HEK293 (cell line): Measurements from ENCODE around the gene OLFM2.

Experiments used
- CTCF ChIA-PET: fragments of 350-600 bp; formaldehyde crosslinking; extraction: SDS; loops from one replicate; lab custom pipeline; 2021; ENCODE audit warnings: antibody characterized with exemption; lab: Yijun Ruan, JAX
- POLR2A ChIA-PET: fragments of 300-600 bp; formaldehyde crosslinking; extraction: SDS; loops from one replicate; lab custom pipeline; 2020; ENCODE audit warnings: antibody characterized with exemption, inconsistent platforms; lab: Yijun Ruan, JAX
- H3K27ac ChIP-seq: fragments of 200-500 bp; sonication (Bioruptor generic); 2 replicates; pipeline ENCODE4 v1.5.1; 2014; ENCODE audit warnings: low read depth, low read length, control low read depth, inconsistent platforms; ENCODE audit errors: extremely low read depth
- H3K36me3 ChIP-seq, 2 experiments: fragments of 200-500 bp in 1 of 2; sonication (Bioruptor generic) in 1 of 2; 1 replicate in 1 of 2; 2 replicates in 1 of 2; pipeline ENCODE4 v1.5.1; 2014 to 2017; ENCODE audit warnings: inconsistent platforms in 2 of 2, low read length in 2 of 2; ENCODE audit not compliant: control insufficient read depth in 2 of 2, insufficient read depth in 1 of 2
- H3K4me1 ChIP-seq: fragments of 200-500 bp; sonication (Bioruptor generic); 2 replicates; pipeline ENCODE4 v1.5.1; 2014; ENCODE audit warnings: mild to moderate bottlenecking, low read length, inconsistent platforms; ENCODE audit not compliant: control insufficient read depth, insufficient read depth
- H3K4me3 ChIP-seq: 2 replicates; pipeline ENCODE4 v1.5.1; 2011; ENCODE audit warnings: low read depth, mild to moderate bottlenecking, control low read depth, low read length, moderate library complexity
- H3K9me3 ChIP-seq: fragments of 200-500 bp; sonication (Bioruptor generic); 2 replicates; pipeline ENCODE4 v1.5.1; 2014; ENCODE audit warnings: low read depth, low read length, inconsistent platforms; ENCODE audit not compliant: control insufficient read depth, insufficient read depth
- BCL11B ChIP-seq: fragments of 450-650 bp; formaldehyde crosslinking; IDR thresholded peaks from 2 replicates; pipeline ENCODE4 v1.5.1; 2016; ENCODE audit warnings: low read depth, missing biosample characterization, missing genetic modification characterization
- GLIS1 ChIP-seq: fragments of 450-650 bp; formaldehyde crosslinking; IDR thresholded peaks from 2 replicates; pipeline ENCODE4 v1.5.1; 2016; ENCODE audit warnings: missing biosample characterization, missing genetic modification characterization
- MYNN ChIP-seq: fragments of 450-650 bp; formaldehyde crosslinking; IDR thresholded peaks from 2 replicates; pipeline ENCODE4 v1.5.1; 2016; ENCODE audit warnings: missing biosample characterization, missing genetic modification characterization, borderline replicate concordance
- SP2 ChIP-seq: fragments of 450-650 bp; formaldehyde crosslinking; IDR thresholded peaks from 2 replicates; pipeline ENCODE4 v1.5.1; 2016; ENCODE audit warnings: missing biosample characterization, missing genetic modification characterization
- SP3 ChIP-seq: fragments of 450-650 bp; formaldehyde crosslinking; IDR thresholded peaks from 2 replicates; pipeline ENCODE4 v1.5.1; 2016; ENCODE audit warnings: missing biosample characterization, missing genetic modification characterization
- TRIM28 ChIP-seq: IDR thresholded peaks from 2 replicates; pipeline ENCODE4 v1.6.1; 2011; ENCODE audit warnings: low read length, control low read depth, borderline replicate concordance
- YY1 ChIP-seq: fragments of 450-650 bp; formaldehyde crosslinking; IDR thresholded peaks from 2 replicates; pipeline ENCODE4 v1.5.1; 2018; ENCODE audit warnings: missing biosample characterization, missing genetic modification characterization
- ZBTB17 ChIP-seq: fragments of 450-650 bp; formaldehyde crosslinking; IDR thresholded peaks from 2 replicates; pipeline ENCODE4 v1.5.1; 2016; ENCODE audit warnings: missing biosample characterization, missing genetic modification characterization
- ZBTB44 ChIP-seq: fragments of 450-650 bp; IDR thresholded peaks from 2 replicates; pipeline ENCODE4 v1.5.1; 2018; ENCODE audit warnings: missing biosample characterization, mild to moderate bottlenecking, missing genetic modification characterization
- ZBTB48 ChIP-seq: fragments of 450-650 bp; formaldehyde crosslinking; IDR thresholded peaks from 2 replicates; pipeline ENCODE4 v1.5.1; 2016; ENCODE audit warnings: missing biosample characterization, missing genetic modification characterization
- ZFHX2 ChIP-seq: fragments of 450-650 bp; formaldehyde crosslinking; conservative IDR thresholded peaks from 2 replicates; pipeline ENCODE4 v1.5.1; 2016; ENCODE audit warnings: missing biosample characterization, missing genetic modification characterization
- ZFP37 ChIP-seq: fragments of 450-650 bp; formaldehyde crosslinking; IDR thresholded peaks from 2 replicates; pipeline ENCODE4 v1.5.1; 2016; ENCODE audit warnings: missing biosample characterization, missing genetic modification characterization
- ZNF157 ChIP-seq: fragments of 450-650 bp; formaldehyde crosslinking; IDR thresholded peaks from 2 replicates; pipeline ENCODE4 v1.5.1; 2016; ENCODE audit warnings: missing biosample characterization, missing genetic modification characterization
- ZNF169 ChIP-seq: fragments of 450-650 bp; formaldehyde crosslinking; IDR thresholded peaks from 2 replicates; pipeline ENCODE4 v1.5.1; 2016; ENCODE audit warnings: missing biosample characterization, missing genetic modification characterization
- ZNF214 ChIP-seq: fragments of 450-650 bp; formaldehyde crosslinking; IDR thresholded peaks from 2 replicates; pipeline ENCODE4 v1.5.1; 2017; ENCODE audit warnings: missing biosample characterization, mild to moderate bottlenecking, missing genetic modification characterization, borderline replicate concordance
- ZNF23 ChIP-seq: fragments of 450-650 bp; formaldehyde crosslinking; IDR thresholded peaks from 2 replicates; pipeline ENCODE4 v1.5.1; 2016; ENCODE audit warnings: missing biosample characterization, missing genetic modification characterization, borderline replicate concordance
- ZNF266 ChIP-seq: fragments of 450-650 bp; formaldehyde crosslinking; IDR thresholded peaks from 2 replicates; pipeline ENCODE4 v1.5.1; 2016; ENCODE audit warnings: missing biosample characterization, missing genetic modification characterization, low read depth
- ZNF280D ChIP-seq: fragments of 450-650 bp; formaldehyde crosslinking; IDR thresholded peaks from 2 replicates; pipeline ENCODE4 v1.5.1; 2016; ENCODE audit warnings: missing biosample characterization, missing genetic modification characterization
- ZNF302 ChIP-seq: fragments of 450-650 bp; formaldehyde crosslinking; IDR thresholded peaks from 2 replicates; pipeline ENCODE4 v1.5.1; 2016; ENCODE audit warnings: missing biosample characterization, missing genetic modification characterization, low read depth
- ZNF354C ChIP-seq: fragments of 450-650 bp; formaldehyde crosslinking; IDR thresholded peaks from 2 replicates; pipeline ENCODE4 v1.5.1; 2016; ENCODE audit warnings: missing biosample characterization, missing genetic modification characterization, low read depth, borderline replicate concordance
- ZNF37A ChIP-seq: fragments of 450-650 bp; IDR thresholded peaks from 2 replicates; pipeline ENCODE4 v1.5.1; 2018; ENCODE audit warnings: missing biosample characterization, missing genetic modification characterization
- ZNF404 ChIP-seq: fragments of 450-650 bp; formaldehyde crosslinking; IDR thresholded peaks from 2 replicates; pipeline ENCODE4 v1.5.1; 2017; ENCODE audit warnings: missing biosample characterization, missing genetic modification characterization
- ZNF426 ChIP-seq: fragments of 450-650 bp; formaldehyde crosslinking; IDR thresholded peaks from 2 replicates; pipeline ENCODE4 v1.5.1; 2017; ENCODE audit warnings: missing biosample characterization, missing genetic modification characterization, mild to moderate bottlenecking, inconsistent platforms, moderate library complexity
- ZNF544 ChIP-seq: fragments of 450-650 bp; formaldehyde crosslinking; IDR thresholded peaks from 2 replicates; pipeline ENCODE4 v1.5.0; 2017; ENCODE audit warnings: missing biosample characterization, missing genetic modification characterization
- ZNF571 ChIP-seq: fragments of 450-650 bp; formaldehyde crosslinking; IDR thresholded peaks from 2 replicates; pipeline ENCODE4 v1.5.0; 2017; ENCODE audit warnings: missing biosample characterization, missing genetic modification characterization
- ZNF596 ChIP-seq: fragments of 450-650 bp; IDR thresholded peaks from 2 replicates; pipeline ENCODE4 v1.5.0; 2018; ENCODE audit warnings: missing biosample characterization, mild to moderate bottlenecking, missing genetic modification characterization, moderate library complexity
- ZNF701 ChIP-seq: fragments of 450-650 bp; formaldehyde crosslinking; IDR thresholded peaks from 2 replicates; pipeline ENCODE4 v1.5.1; 2016; ENCODE audit warnings: missing biosample characterization, missing genetic modification characterization
- ZNF768 ChIP-seq: fragments of 450-650 bp; formaldehyde crosslinking; IDR thresholded peaks from 2 replicates; pipeline ENCODE4 v1.5.1; 2018; ENCODE audit warnings: missing biosample characterization, mild to moderate bottlenecking, missing genetic modification characterization
- ZSCAN16 ChIP-seq: fragments of 450-650 bp; formaldehyde crosslinking; IDR thresholded peaks from 2 replicates; pipeline ENCODE4 v1.5.1; 2016; ENCODE audit warnings: missing biosample characterization, missing genetic modification characterization
- TF ChIP-seq, protein P1 (sequence below): fragments of 450-650 bp; formaldehyde crosslinking; IDR thresholded peaks from 2 replicates; pipeline ENCODE4 v1.5.1; 2016; ENCODE audit warnings: missing biosample characterization, missing genetic modification characterization
- TF ChIP-seq, protein P2 (sequence below): fragments of 450-650 bp; formaldehyde crosslinking; IDR thresholded peaks from 2 replicates; pipeline ENCODE4 v1.5.1; 2016; ENCODE audit warnings: missing biosample characterization, missing genetic modification characterization

Gene OLFM2

GRCh38 chr19:9936326-9937000, at the start of gene OLFM2 (continued):
- no peak for TF ChIP-seq ZNF214
- no peak for TF ChIP-seq ZBTB48 (tag by site-specific recombination)
- no peak for TF ChIP-seq ZSCAN16 (tag by site-specific recombination)
- TF ChIP-seq ZNF768 (tag by site-specific recombination) = no peak
- TF ChIP-seq YY1 = no peak
- no peak for TF ChIP-seq ZNF571 (tag by site-specific recombination)
- no peak for TF ChIP-seq ZNF266 (tag by site-specific recombination)
- TF ChIP-seq ZBTB44 (tag by site-specific recombination) = no peak
- no peak for TF ChIP-seq ZNF404 (tag by site-specific recombination)
- 0 out of 2 replicates have a peak, but pooled peaks have one; percentile 14 for TF ChIP-seq SP3 (tag by site-specific recombination)
- TF ChIP-seq ZNF596 (tag by site-specific recombination) = no peak
- TF ChIP-seq BCL11B (tag by site-specific recombination) = no peak
- 0 out of 2 replicates have a peak, but pooled peaks have one; percentile 18 for TF ChIP-seq GLIS1
- TF ChIP-seq, protein P1, sequence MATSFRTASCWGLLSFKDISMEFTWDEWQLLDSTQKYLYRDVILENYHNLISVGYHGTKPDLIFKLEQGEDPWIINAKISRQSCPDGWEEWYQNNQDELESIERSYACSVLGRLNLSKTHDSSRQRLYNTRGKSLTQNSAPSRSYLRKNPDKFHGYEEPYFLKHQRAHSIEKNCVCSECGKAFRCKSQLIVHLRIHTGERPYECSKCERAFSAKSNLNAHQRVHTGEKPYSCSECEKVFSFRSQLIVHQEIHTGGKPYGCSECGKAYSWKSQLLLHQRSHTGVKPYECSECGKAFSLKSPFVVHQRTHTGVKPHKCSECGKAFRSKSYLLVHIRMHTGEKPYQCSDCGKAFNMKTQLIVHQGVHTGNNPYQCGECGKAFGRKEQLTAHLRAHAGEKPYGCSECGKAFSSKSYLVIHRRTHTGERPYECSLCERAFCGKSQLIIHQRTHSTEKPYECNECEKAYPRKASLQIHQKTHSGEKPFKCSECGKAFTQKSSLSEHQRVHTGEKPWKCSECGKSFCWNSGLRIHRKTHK (tag by site-specific recombination) = no peak
- TF ChIP-seq ZNF426 (tag by site-specific recombination) = no peak
- TF ChIP-seq MYNN (tag by site-specific recombination) = no peak
- no peak for TF ChIP-seq ZNF701
- no peak for TF ChIP-seq ZNF354C (tag by site-specific recombination)
- no peak for TF ChIP-seq ZNF23 (tag by site-specific recombination)
- TF ChIP-seq ZNF544 (tag by site-specific recombination) = no peak

- H3K9me3 ChIP-seq = no peaks in the 10 kb centered on the region
- CTCF ChIA-PET = interaction anchor here (8.9 kb wide), 1 partner anchor 19 kb away, joined by 51 read pairs; no protein-coding TSS in a partner anchor
- H3K4me1 ChIP-seq = no peaks in the 10 kb centered on the region
- H3K27ac ChIP-seq = no peak overlapping the region
- no peaks in the 10 kb centered on the region for H3K36me3 ChIP-seq
- no peak overlapping the region for H3K4me3 ChIP-seq
- POLR2A ChIA-PET = no interaction called here
- no peak for TF ChIP-seq ZNF280D (tag by site-specific recombination)
- TF ChIP-seq TRIM28 = peak; percentile 71; the same call in 1 of the 2 replicates
- no peak for TF ChIP-seq SP2 (tag by site-specific recombination)
- no peak for TF ChIP-seq ZNF169 (tag by site-specific recombination)
- TF ChIP-seq, protein P2, sequence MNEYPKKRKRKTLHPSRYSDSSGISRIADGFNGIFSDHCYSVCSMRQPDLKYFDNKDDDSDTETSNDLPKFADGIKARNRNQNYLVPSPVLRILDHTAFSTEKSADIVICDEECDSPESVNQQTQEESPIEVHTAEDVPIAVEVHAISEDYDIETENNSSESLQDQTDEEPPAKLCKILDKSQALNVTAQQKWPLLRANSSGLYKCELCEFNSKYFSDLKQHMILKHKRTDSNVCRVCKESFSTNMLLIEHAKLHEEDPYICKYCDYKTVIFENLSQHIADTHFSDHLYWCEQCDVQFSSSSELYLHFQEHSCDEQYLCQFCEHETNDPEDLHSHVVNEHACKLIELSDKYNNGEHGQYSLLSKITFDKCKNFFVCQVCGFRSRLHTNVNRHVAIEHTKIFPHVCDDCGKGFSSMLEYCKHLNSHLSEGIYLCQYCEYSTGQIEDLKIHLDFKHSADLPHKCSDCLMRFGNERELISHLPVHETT (tag by site-specific recombination) = no peak
- no peak for TF ChIP-seq ZBTB17 (tag by site-specific recombination)
- no peak for TF ChIP-seq ZNF768 (tag by site-specific recombination)
- no peak for TF ChIP-seq ZFP37
- no peak for TF ChIP-seq ZFHX2 (tag by site-specific recombination)
- peak; percentile 100 for TF ChIP-seq ZNF157 (tag by site-specific recombination)
- no peak for TF ChIP-seq ZNF302
- no peak for TF ChIP-seq ZNF37A (tag by site-specific recombination)
These were observed 45.3 kb upstream of the OLFM2 start for GRCh38 chr19:9981406-9982260.
